GM18867 (cell line): ENCODE measurements around the gene RAI14.

Source experiments
- ATAC-seq: cut with Tn5 transposase; IDR thresholded peaks from one replicate; pipeline ENCODE4 v1.9.1; 2021; ENCODE audit warnings: mild to moderate bottlenecking, moderate library complexity; ENCODE audit not compliant: unreplicated experiment

The RAI14 gene

DNA sequence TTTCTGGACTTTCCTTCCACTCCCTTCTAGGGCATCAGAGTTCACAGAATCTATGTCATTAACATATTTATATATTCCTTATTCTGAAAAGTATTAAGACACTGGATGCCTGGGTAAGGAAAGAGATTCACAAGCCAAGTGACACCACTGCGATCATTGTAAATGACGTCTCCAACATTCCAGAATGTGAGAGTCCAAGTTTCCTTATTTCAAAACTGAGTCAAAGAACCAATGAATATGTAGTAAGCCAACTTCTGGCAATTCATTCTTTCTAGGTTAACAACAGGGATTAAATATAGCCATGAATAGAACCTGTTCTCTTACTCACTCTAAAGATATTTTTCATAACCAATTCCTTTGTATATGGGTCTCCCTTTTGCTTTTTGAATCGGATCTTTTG is 18.1 kb downstream of the RAI14 start:
- no peak for ATAC-seq

DNA sequence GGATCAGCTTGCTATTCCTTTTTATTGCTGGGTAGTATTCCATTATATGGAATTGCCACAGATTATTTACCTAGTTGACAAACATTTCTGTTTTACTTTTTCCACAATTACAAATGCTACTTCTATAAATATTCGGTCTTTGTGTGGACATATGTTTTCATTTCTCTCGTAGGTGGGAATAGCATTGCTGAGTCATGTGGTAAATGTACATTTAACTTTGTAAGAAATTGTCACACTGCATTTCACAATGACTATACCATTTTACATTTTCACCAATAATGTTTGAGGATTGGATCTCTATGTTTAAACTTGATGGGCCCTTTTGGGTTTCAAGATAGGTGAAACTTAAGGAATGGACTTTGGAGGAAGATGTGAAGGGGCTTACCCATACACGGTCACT is 19.7 kb downstream of the RAI14 start:
- no peak for ATAC-seq

DNA sequence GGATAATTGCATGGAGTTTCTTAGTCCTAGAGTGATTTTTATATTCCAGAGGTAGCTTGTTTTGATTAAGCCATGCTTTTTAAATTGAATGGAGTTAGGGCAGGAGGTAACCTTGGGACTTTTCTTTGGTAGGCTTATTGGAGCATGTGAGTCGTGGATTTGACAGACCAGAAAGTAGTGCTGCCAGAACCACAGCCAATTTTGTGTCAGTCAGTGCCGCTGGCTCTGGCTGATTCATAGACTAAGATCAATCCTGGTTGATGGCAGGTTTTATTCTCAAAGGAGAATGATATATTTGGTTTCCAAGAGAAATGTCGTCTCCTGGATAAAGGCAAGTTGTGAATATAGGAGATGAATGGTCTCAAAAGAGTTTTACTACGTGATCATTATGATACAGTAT is 20.3 kb downstream of the RAI14 start:
- ATAC-seq: no peak

DNA sequence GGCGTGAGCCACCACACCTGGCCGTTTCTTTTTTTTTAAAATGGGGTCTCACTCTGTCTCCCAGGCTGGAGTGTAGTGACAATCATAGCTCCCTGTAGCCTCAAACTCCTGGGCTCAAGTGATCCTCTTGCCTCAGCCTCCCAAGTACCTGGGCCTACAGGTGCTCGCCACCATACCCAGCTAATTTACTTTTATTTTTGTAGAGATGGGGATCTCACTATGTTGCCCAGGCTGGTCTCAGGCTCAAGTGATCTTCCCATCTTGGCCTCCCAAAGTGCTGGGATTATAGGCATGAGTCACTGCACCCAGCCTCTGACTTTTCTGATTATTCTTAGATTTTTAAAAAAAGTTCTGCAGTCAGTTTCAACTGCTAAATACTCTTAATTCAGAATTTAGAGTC is 21.3 kb downstream of the RAI14 start:
- ATAC-seq: no peak

DNA sequence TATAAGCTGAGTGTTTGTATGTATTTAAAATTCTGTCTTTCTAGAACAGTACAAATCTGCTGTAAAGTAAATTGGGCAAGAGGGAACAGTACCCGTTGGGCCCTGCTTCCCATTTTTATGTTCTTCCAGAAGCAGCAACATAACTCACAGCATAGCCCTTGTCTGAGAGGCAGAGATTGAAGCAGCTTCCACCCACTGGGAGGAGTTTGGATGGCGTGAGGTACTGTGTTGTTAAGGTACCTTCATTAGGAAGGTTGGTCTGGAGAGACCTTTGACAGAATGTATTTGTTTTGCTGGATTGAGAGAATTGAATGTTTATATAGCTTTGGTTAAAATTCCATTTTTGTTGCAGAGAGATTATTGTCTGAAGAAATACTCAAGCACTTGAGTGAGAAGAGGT is 24.8 kb downstream of the RAI14 start:
- no peak for ATAC-seq

DNA sequence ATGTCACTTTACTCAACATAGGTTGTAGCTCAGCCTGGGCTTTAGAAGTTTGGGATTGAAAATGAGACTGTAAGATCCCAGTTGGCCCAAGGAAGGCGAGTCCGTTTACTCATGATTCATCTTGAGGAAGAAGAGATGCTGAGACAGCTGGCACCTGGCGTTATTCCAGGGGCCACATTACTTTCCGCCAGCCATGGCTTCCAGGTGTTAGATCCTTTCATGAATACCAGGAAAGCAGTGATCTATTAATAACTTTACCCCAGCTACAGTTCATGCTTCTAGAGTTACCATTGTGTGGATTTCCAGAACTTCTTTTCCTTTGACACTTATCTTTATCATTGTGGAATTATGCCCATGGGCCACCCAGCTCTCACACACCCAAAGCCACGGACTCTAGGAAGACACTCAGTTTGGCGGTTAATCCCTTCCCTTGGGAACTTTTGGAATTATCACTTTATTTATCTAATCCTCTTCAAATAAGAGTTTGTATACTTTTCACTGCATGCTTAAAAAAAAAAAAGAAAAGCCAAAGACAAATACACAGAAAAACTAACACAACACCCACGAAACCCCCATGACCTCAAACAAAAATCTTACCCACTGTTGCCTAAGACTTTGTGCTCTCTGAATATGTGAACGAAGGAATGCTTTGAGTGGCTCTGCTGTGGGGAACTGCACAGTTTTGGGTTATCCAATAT is 26.9 kb downstream of the RAI14 start:
- no peak for ATAC-seq

DNA sequence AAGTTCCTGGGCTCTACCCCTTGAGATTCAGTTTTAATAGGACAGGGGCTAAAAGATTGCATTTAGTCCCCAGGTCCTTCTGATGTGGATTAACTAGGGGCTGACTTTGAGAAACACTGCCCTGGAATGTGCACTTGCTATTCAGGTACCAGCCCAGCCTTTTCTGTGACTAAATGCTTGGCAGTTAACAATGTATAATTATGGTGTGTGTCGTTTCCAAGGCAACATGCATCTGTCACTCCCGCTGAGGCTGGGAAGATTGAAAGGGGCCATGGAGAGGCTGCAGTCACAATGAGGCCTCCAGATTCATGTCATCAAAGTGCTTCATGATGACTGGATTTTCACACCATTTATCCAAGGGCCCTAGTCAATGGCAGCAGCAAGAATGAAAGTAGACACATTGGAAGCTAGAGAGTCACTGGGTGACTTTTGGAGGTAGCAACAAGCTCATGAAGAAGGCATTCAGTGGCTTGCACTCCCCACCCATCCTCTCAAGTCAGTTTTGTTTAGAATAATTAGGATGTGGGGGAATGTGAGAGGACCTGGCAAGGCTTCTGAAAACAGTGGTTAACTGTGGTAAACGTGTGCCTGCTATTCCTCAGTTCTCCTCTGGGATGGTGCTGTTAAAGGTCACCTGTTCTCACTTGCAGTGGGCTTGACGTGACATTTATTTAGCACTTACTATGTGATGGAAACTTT is 28.3 kb downstream of the RAI14 start:
- ATAC-seq: no peak

DNA sequence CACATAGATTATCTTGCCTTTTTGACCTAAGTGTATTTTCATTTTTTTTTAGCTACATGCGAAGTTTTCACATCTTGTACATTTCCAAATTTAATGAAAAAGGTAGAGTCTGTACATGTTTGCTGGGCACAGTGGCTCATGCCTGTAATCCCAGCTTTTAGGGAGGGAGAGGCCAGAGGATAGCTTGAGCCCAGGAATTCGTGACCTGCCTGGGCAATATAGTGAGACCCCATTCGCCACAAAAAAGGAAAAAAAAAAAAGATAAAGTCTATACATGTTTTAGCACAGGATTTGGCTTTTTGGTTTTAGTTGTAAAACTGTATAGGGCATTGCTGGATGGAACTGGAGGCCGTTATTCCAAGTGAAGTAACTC is 28.8 kb downstream of the RAI14 start:
- ATAC-seq: no peak

DNA sequence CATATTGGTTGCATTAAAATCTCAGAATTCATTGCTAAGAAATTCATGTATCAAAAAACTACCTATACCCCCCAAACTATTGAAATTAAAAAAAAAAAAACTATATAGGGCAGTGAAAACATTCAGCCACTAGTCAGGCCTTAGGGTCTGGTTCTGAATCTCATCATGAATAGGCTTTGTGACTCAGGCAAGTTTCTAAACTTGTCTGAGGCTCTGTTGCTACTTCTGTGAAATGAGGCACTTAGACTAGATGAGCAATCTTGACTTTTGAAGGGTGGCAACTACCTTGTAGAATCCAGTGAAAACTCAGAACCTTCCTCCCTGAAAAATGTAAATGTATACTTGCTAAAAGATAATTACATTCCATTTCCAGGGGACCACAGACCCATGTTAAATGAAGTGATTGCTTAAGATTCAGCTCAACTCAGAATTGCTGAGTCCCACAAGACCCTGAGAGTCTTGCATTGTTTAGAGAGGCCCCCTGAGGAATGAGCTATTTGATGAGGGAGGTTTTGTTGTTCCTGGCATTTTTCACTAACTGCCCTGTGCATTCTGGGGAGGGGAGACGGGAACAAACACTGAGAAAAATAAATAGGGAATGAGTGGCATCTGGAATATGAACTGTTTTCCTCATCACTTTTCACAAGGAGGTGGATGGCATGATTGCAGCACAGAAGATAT is 29.5 kb downstream of the RAI14 start:
- ATAC-seq: no peak

DNA sequence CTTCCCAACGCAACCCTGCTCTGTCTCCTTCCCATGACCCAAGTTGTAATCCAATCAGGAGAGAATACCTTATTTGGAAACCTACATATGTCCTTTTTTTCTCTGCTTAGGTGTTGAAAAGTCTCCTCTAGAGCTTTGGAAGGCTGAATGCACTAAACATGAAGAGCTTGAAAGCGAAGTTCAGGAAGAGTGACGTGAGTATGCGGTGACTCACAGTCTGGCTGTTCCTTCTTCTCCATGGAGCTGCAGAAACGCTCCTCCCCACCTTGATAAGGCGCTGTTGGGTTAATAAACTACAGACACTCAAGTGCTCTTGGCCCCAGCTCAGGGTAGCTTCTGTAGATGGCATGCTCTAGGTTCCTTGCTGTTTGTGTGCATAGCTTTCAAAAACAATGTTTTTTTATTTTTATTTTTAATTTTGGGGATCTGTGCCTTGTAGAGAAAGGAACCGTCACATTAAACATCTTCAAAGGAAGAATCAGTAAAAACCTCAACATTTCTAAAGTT is 30.7 kb downstream of the RAI14 start:
- ATAC-seq: no peak

DNA sequence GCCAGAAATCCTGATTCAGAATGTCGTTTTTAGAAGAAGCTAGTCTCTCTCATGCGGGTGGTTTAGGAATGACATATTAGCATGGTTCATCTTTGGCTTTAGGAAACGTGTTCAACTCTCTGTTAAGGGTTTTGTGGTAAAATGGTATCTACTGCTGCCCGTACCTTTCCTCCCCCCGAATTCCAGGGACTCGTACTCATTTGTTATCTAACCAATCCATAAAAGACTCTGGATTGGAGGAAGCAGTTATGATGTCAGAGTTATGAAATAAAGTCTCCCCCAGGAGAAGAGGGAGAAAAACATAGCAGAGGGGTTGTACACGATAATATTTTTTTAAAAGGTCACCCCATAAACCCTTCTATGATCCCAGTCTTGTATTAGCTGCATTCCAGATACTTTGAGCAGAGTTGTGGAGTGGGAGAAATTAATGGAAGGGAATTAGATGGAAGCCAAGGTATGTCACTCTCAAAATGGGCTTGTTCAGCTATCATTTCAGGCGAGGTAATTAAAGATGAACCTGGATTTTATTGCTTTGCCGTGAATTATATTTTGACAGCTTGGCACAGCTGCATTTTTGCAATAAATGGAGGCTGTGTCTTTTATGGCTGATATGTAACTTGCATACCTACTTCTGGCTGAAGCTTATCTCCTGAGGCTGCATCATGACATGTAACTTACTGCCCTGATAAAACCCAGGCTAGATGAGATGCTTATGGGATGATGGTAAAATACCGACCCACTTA is 31.3 kb downstream of the RAI14 start:
- no peak for ATAC-seq

DNA sequence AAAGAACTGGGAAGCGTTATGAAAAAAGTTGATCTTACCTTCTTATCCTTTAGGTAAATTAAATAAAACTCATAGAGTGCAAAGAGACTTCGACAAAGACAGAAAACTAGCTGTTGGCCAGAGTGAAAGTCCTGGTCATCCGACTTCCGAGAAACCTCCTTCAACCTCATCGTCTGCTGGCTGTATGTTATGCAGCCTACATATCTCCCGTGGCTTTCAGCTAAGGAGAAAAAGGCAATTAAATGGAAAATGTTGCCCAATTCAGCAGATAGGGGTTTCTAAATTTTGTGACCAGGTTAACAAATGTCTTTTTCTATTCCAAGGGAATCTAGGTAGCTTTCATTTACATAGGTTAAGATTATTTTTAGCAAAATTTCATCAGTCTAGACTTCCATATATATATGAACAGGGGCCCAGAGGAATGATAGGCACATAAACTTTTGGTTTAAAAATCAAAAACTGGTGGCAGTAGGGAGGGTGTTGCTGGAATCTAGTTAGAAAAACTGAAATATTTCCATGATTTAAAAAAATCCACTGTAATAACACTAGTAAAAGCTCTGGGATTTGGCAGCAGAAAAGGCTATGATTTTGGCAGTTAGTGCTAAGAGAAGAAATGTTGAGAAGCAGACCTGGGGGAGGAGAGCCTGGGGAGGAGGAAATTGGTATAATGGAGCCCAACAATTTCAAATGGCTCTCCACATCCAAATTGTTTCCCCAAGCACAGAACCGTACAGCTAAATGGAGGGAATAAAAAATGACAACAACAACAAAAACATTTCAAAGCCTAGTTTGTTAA is 32.1 kb downstream of the RAI14 start:
- ATAC-seq: no peak

DNA sequence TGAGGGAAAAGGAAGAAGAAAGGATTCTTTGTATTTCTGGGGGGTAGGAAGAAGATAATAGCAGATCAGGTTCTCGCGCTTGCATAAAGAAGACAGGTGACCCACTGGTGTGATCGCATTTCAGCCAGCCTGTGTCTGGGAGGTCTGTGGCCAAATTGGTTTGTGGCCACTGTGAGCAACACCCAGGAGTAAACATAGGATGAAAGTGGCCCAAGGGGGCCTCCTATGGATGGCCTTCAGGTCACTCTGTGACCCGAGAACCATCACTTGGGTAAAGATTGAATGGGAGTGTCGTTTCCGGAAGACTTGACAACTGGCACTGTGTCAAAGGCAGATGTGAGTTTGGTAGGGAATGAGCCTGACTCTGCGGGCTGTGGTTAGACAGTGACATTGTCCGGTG is 34.2 kb downstream of the RAI14 start:
- ATAC-seq: no peak

DNA sequence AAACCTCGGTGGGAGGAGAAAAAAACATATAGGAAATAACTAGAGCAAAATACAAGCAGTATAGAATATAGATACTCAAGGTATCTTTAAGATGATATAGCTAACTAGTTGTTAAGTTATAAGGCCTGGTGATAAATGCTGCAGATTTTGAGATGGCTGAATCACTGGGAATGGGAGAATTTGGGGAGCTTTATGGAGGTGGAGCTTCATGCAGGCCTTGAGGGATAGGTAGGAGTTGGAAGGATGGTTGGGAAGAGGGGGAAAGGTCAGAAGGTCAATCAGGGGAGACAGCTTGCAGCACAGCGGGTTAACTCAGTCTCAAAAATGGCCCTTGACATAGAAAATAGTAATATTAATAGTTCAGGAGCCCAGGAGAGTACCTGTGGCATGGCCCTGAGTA is 34.8 kb downstream of the RAI14 start:
- ATAC-seq: no peak

DNA sequence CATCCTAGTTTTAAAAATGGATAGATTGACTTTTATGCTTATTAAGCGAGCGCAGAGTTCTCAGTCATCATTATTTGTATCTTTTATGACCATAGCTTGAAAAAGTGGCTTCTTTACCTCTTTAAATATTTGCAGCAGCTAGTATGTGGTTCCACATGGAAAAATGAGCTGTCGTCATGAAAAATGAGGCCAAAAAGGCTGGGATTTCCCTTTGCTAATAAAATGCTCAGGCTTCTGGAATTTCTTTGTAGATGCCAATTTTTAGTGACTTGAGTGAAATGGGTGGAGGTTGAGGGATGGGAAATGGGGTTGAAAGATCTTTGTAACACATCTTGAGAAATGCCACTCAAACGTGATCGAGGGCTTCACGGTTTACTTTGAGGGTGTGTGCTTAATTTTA is 35.2 kb downstream of the RAI14 start:
- ATAC-seq: no peak

DNA sequence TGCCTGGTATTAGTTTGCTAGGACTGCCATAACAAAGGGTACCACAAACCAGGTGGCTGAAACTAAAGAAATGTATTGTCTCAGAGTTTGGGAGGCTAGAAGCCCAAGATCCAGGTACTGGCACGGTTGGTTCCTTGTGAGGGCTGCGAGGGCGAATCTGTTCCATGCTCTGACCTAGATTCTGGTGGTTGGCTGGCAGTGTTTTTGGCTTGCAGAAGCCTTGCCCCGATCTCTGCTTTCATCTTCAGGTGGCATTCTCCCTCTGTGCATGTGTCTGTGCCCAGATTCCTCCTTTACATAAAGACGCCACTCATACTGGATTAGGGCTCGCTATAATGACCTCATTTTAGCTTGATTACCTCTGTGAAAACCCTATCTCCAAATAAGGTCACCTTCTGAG is 36.7 kb downstream of the RAI14 start:
- ATAC-seq: no peak

DNA sequence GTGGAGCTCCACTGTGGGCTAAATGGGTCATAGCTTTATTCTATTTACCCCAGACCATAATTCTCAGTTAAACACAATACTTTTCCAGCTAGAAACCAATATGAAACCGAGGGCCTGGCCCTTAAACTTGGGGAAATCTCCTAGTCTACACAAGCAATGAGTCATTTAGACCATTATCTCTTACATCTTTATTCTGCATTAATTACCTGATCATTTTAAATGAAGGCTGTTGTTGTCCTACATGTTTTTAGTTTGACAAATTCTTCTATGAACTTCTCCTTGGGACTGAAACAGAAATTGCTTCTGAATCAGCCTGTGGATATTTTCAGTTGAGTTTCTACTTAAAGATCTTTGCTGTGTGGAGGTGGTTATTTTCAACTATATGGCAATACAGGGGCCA is 37.9 kb downstream of the RAI14 start:
- no peak for ATAC-seq

DNA sequence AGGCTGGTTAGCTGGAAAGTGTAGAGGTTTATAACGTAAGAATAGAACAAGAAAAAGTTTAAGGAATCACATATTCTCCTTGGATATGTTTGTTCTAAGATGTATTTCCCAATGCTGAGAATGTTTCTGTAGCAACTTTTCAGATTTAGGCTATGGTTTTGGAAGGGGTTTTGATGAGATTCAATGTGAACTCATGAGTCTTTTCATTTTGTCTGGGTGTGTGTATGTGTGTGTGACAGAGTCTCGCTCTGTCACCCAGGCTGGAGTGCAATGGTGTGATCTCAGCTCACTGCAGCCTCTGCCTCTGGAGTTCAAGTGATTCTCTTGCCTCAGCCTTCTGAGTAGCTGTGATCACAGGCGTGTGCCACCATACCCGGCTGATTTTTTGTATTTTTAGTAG is 38.6 kb downstream of the RAI14 start:
- no peak for ATAC-seq

DNA sequence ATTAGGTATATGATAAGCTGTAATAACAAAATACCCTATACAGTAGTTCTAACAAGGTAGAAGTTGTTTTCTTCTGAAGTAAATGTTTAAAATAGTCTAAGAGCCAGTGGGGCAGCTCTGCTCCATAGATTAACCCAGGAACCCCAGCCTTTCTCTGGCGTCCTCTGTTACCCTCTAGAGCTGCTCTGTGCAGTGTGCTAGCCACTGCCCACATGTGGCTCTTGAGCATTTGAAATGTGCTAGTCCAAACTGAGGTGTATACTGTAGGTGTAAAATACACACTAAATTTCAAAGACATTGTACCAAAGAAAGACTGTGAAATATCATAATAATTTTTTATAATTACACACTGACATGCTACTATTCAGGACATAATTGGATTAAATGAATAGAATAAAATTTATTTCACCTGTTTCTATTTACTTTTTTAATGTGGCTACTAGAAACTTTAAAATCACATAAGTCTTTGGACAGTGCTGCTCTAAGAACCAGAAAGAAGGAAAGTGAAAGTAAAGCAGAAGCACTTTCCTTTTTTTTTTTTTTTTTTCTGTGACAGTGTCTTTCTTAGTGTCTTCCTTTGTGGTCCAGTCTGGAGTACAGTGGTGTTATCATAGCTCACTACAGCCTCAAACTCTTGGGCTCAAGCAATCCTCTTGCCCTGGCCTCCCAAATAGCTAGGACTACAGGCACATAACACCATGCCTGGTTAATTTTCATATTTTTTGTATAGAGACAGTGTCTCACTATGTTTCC is 39.3 kb downstream of the RAI14 start:
- ATAC-seq: no peak
